K562 (cell line): ENCODE measurements around the gene CEP135. TPM values are rescaled to one million over a fixed set of nuclear protein-coding genes. Genes with fewer than 3 reads are reported as not detected.

Experiments used
- ATAC-seq: fragments of 200-7000 bp; cut with Tn5 transposase; 3 replicates; pipeline ENCODE4 v1.9.1; 2020; ENCODE audit warnings: moderate library complexity
- BruUV-seq: library from RNA; stranded (reverse); fragments of 400-500 nt; replicated peaks from 2 replicates; lab custom pipeline; 2021; lab: Mats Ljungman, UMichigan
- CTCF ChIA-PET: fragments of 300-600 bp; formaldehyde crosslinking; extraction: SDS; loops from one replicate; lab custom pipeline; 2021; ENCODE audit warnings: low intra/inter-chr PET ratio; lab: Yijun Ruan, JAX
- POLR2A ChIA-PET: fragments of 300-600, 350-650 bp; sonication (Branson Sonifier 250); formaldehyde crosslinking; extraction: SDS; loops from one replicate; lab custom pipeline; 2021; ENCODE audit warnings: antibody characterized with exemption, inconsistent platforms; lab: Yijun Ruan, JAX
- DNase-seq, 4 experiments: peaks; one replicate each; pipeline versions ENCODE4 v3.0.0 to v3.0.0-alpha.2; 2011 to 2018; ENCODE audit warnings: low spot score in 3 of 4, mixed read lengths in 3 of 4; ENCODE audit errors: extremely low read depth in 1 of 4
- FAIRE-seq: peaks from 2 replicates; lab custom pipeline; 2011; peaks lifted over from hg19 to GRCh38; lab: Jason Lieb, UNC
- H2AFZ ChIP-seq: 2 replicates; pipeline ENCODE4 v1.6.0; 2011; ENCODE audit warnings: low read depth, low read length, control low read depth, inconsistent platforms
- H3K27ac ChIP-seq: fragments of 200-600 bp; 3 replicates; pipeline ENCODE4 v1.8.0; 2011; ENCODE audit warnings: low read depth, mild to moderate bottlenecking, control low read depth, inconsistent platforms, low read length, moderate library complexity, mixed read lengths; ENCODE audit errors: extremely low read depth
- H3K27me3 ChIP-seq, 2 experiments: fragments of 300-600 bp in 1 of 2; 2 replicates in 1 of 2; 3 replicates in 1 of 2; pipeline versions ENCODE4 v1.6.0 to v1.8.0; 2011; ENCODE audit warnings: inconsistent platforms in 2 of 2, low read length in 2 of 2, mild to moderate bottlenecking in 1 of 2, mixed read lengths in 1 of 2, moderate library complexity in 1 of 2; ENCODE audit not compliant: control insufficient read depth in 2 of 2, insufficient read depth in 2 of 2
- H3K36me3 ChIP-seq: fragments of 300-600 bp; 3 replicates; pipeline ENCODE4 v1.8.0; 2011; ENCODE audit warnings: mild to moderate bottlenecking, low read length, inconsistent platforms; ENCODE audit not compliant: control insufficient read depth, insufficient read depth
- H3K4me1 ChIP-seq, 2 experiments: fragments of 200-600 bp in 1 of 2; replicated peaks in 1 of 2; 2 replicates in 1 of 2; 3 replicates in 1 of 2; pipeline versions ENCODE4 v1.5.1 to v1.8.0; 2011; ENCODE audit warnings: inconsistent platforms in 2 of 2, low read length in 2 of 2, mild to moderate bottlenecking in 1 of 2, mixed read lengths in 1 of 2, moderate library complexity in 1 of 2; ENCODE audit not compliant: control insufficient read depth in 2 of 2, insufficient read depth in 2 of 2
- H3K4me2 ChIP-seq: 2 replicates; pipeline ENCODE4 v1.6.1; 2011; ENCODE audit warnings: low read length, control low read depth, inconsistent platforms, mixed read lengths; ENCODE audit not compliant: insufficient read depth
- H3K4me3 ChIP-seq: fragments of 200-600 bp; sonication (generic), shearing (Covaris generic); 2 replicates; pipeline ENCODE4 v1.5.1; 2016; ENCODE audit warnings: control low read depth, inconsistent platforms
- H3K79me2 ChIP-seq: fragments of 200-600 bp; 3 replicates; pipeline ENCODE4 v1.8.0; 2011; ENCODE audit warnings: low read length, inconsistent platforms; ENCODE audit not compliant: control insufficient read depth, insufficient read depth
- H3K9ac ChIP-seq, 2 experiments: 2 replicates each; pipeline versions ENCODE4 v1.6.0 to v1.6.1; 2011; ENCODE audit warnings: low read depth in 2 of 2, low read length in 2 of 2, control low read depth in 1 of 2, inconsistent platforms in 1 of 2, mild to moderate bottlenecking in 1 of 2, mixed read lengths in 1 of 2; ENCODE audit not compliant: insufficient read depth in 1 of 2
- H3K9me1 ChIP-seq: one replicate; pipeline ENCODE4 v1.6.0; 2011; ENCODE audit warnings: inconsistent platforms, mild to moderate bottlenecking, low read length, moderate library complexity; ENCODE audit not compliant: control insufficient read depth, insufficient read depth
- H3K9me3 ChIP-seq: replicated peaks from 2 replicates; pipeline ENCODE4 v1.5.1; 2011; ENCODE audit warnings: low read depth, low read length, inconsistent platforms; ENCODE audit not compliant: control insufficient read depth, insufficient read depth
- H4K20me1 ChIP-seq: replicated peaks from 2 replicates; pipeline ENCODE4 v1.6.1; 2011; ENCODE audit warnings: low read length, inconsistent platforms, mixed read lengths; ENCODE audit not compliant: control insufficient read depth, insufficient read depth
- BRD9 ChIP-seq: fragments of 450-650 bp; IDR thresholded peaks from 2 replicates; pipeline ENCODE4 v1.6.1; 2018; ENCODE audit warnings: low read depth; ENCODE audit not compliant: partially characterized antibody
- DMBX1 ChIP-seq: fragments of 250-450 bp; sonication (Bioruptor Pico); IDR thresholded peaks from 2 replicates; pipeline ENCODE4 v1.8.0; 2022; ENCODE audit warnings: inconsistent platforms, mild to moderate bottlenecking, moderate library complexity, borderline replicate concordance
- FOXP1 ChIP-seq: sonication (generic); formaldehyde crosslinking; IDR thresholded peaks from 2 replicates; pipeline ENCODE4 v1.8.0; 2022; ENCODE audit warnings: mild to moderate bottlenecking, missing genetic modification reagents
- MCM2 ChIP-seq: fragments of 450-650 bp; IDR thresholded peaks from 2 replicates; pipeline ENCODE4 v1.6.1; 2017; ENCODE audit warnings: low read depth, mild to moderate bottlenecking
- NR0B1 ChIP-seq: fragments of 450-650 bp; IDR thresholded peaks from one replicate; pipeline ENCODE4 v1.6.1; 2018; ENCODE audit warnings: mild to moderate bottlenecking, moderate library complexity; ENCODE audit not compliant: partially characterized antibody
- POLR2AphosphoS5 ChIP-seq: IDR thresholded peaks from 2 replicates; pipeline ENCODE4 v1.6.1; 2011; ENCODE audit warnings: mild to moderate bottlenecking, low read depth, low read length, moderate library complexity; ENCODE audit not compliant: control insufficient read depth, insufficient read depth
- SMAD1 ChIP-seq: fragments of 150-350 bp; IDR thresholded peaks from 2 replicates; pipeline ENCODE4 v1.6.1; 2014; ENCODE audit warnings: low read length, low read depth; ENCODE audit not compliant: partially characterized antibody
- SMC3 ChIP-seq: conservative IDR thresholded peaks from 2 replicates; pipeline ENCODE4 v1.6.1; 2011; ENCODE audit warnings: low read depth, low read length, improper control_type of control experiment; ENCODE audit not compliant: insufficient read depth
- TCF15 ChIP-seq: fragments of 250-450 bp; sonication (Bioruptor Pico); IDR thresholded peaks from 2 replicates; pipeline ENCODE4 v1.8.0; 2022; ENCODE audit warnings: moderate library complexity, mild to moderate bottlenecking, inconsistent platforms
- TCFL5 ChIP-seq: fragments of 250-450 bp; sonication (Bioruptor Pico); conservative IDR thresholded peaks from 2 replicates; pipeline ENCODE4 v1.6.1; 2021; ENCODE audit warnings: mild to moderate bottlenecking, moderate library complexity, matching md5 sums
- TSC22D4 ChIP-seq: fragments of 450-650 bp; IDR thresholded peaks from 2 replicates; pipeline ENCODE4 v1.6.1; 2016; ENCODE audit warnings: missing genetic modification characterization, missing biosample characterization, control low read depth
- ZNF507 ChIP-seq: conservative IDR thresholded peaks from 2 replicates; pipeline ENCODE4 v1.6.1; 2017; ENCODE audit warnings: missing genetic modification characterization, missing compliant biosample characterization
- ZNF699 ChIP-seq: fragments of 250-450 bp; sonication (Bioruptor Pico); IDR thresholded peaks from 2 replicates; pipeline ENCODE4 v1.8.0; 2021; ENCODE audit warnings: mild to moderate bottlenecking, moderate library complexity; ENCODE audit not compliant: insufficient replicate concordance
- ZNF778 ChIP-seq: fragments of 450-650 bp; formaldehyde crosslinking; IDR thresholded peaks from 2 replicates; pipeline ENCODE4 v1.4.0; 2020; ENCODE audit warnings: mild to moderate bottlenecking, moderate library complexity
- ZNF780A ChIP-seq: fragments of 250-450 bp; sonication (Bioruptor Pico); IDR thresholded peaks from 2 replicates; pipeline ENCODE4 v1.5.0; 2021; ENCODE audit warnings: mild to moderate bottlenecking
- ZSCAN29 ChIP-seq: fragments of 450-650 bp; IDR thresholded peaks from 2 replicates; pipeline ENCODE4 v1.6.1; 2017
- WGBS: fragments of 100-300 bp; shearing (Covaris generic); methylation state at CpG from one replicate; pipeline ENCODE4 v1.1.6; 2016; ENCODE audit warnings: low coverage, mixed read lengths; ENCODE audit not compliant: insufficient coverage; ENCODE audit errors: missing lambda C conversion rate; 5-methylcytosine and 5-hydroxymethylcytosine counted together
- in situ Hi-C: fragments of 300-500 bp; cut with MboI; formaldehyde crosslinking; loops from 4 replicates; pipeline ENCODE4 v1.15.0; 2018; ENCODE audit warnings: inconsistent platforms, mixed read lengths
- intact Hi-C: fragments of 100-400 bp; cut with micrococcal nuclease; formaldehyde crosslinking; loops from 2 replicates; pipeline ENCODE4 v1.14.2; 2022
- polyA plus RNA-seq, 8 experiments: library from polyadenylated mRNA; depleted of rRNA in 4 of 8; stranded (reverse) in 5 of 8; unstranded in 3 of 8; fragments of >200 nt; fragmentation: Nextera tagmentation in 2 of 8; fragmentation: Illumina TruSeq in 1 of 8; extraction: Ambion mirVana in 2 of 8; extraction: Trizol in 1 of 8; gene quantifications; 2 replicates each; pipeline versions ENCODE4 v1.2.1 to v1.2.3, GENCODE V29; 2011 to 2014; ENCODE audit warnings: inconsistent platforms in 1 of 8, missing spikeins in 1 of 8
- total RNA-seq, 7 experiments: library from RNA; depleted of rRNA in 6 of 7; stranded (reverse); fragments of >200 nt in 6 of 7; fragmentation: Illumina TruSeq in 2 of 7; extraction: Trizol in 2 of 7; gene quantifications; 2 replicates each; pipeline versions ENCODE4 v1.2.1 to v1.2.3, GENCODE V29; 2011 to 2021; ENCODE audit warnings: low replicate concordance in 1 of 7

CEP135 gene
- total and polyA plus RNA-seq, 9 of the 15 experiments (the other 6 are each of a cell fraction or from before 2014, with no cell fraction given): 3.1 to 18.9 (median 15.3) TPM

- ChIA-PET POLR2A (interaction anchor here (0.6 kb wide), 1 partner anchor 16 kb away, joined by 3 read pairs; no protein-coding TSS in a partner anchor), CTCF (no interaction called here)
- DNase-seq (no peak), ATAC-seq (no peak), FAIRE-seq (no peak)
- Histone ChIP-seq H3K9ac (no peak overlapping the region), H3K79me2 (no peaks in the 10 kb centered on the region), H3K27me3 (no peaks in the 10 kb centered on the region), H3K36me3 (peaks cover 7% of the 10 kb centered on the region; the same call in 1 of the 3 replicates), H2AFZ (no peak overlapping the region), H3K4me2 (no peak overlapping the region), H3K27ac (no peak overlapping the region), H3K9me3 (no peaks in the 10 kb centered on the region), H4K20me1 (no peaks in the 10 kb centered on the region), H3K9me1 (no peaks in the 10 kb centered on the region), H3K4me3 (no peak overlapping the region), H3K4me1 (no peaks in the 10 kb centered on the region)
- in situ Hi-C loops (no loop called here), intact Hi-C loops (no loop called here)
- TF ChIP-seq SMC3 (no peak), TCF15 (no peak), ZSCAN29 (no peak), TCFL5 (no peak), ZNF780A (CRISPR knock-in tag) (no peak), ZNF778 (CRISPR knock-in tag) (no peak), TSC22D4 (tag) (no peak), ZNF699 (no peak), FOXP1 (CRISPR knock-in tag) (no peak), ZNF507 (tag) (no peak), NR0B1 (no peak), BRD9 (no peak), SMAD1 (no peak), POLR2AphosphoS5 (no peak), MCM2 (no peak), DMBX1 (CRISPR knock-in tag) (no peak)
- BruUV-seq: no TSS peak
- 78% methylated on average over 2 of the region's 2 CpGs for WGBS
These were observed 24.9 kb downstream of the CEP135 start for GRCh38 chr4:55973650-55974049.
